ENCODE data around the gene TBC1D2B.

DNA sequence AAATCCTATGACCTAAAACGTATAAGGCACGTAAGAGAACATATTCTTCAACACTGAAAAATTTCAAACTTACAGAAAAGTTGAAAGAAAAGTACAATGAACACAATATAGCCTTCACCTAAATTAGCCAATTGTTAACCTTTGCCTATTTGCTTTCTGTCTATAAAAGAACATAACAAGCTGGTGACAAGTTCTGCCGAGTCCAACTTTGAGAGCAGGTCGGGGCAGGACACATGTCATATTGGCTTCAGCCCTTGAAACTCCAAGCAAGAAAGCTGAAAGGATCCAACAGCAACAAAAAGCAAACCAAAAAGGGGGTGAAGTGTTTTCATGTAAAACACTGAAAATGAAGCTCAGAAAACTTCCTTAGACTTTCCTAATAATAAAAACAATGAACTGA lies 59.1 kb downstream of the TBC1D2B start:
- TF ChIP-seq CTCF (IDR thresholded peaks at IDR 0.05; ENCODE audit: extremely low read depth in 1 of 2, insufficient read depth in 1 of 2, low read depth in 1 of 2, low read length in 2 of 2) (no peak), FOS (IDR thresholded peaks at IDR 0.05; ENCODE audit: borderline replicate concordance, insufficient read depth, low read length) (no peak), POLR2AphosphoS5 (IDR thresholded peaks at IDR 0.05; ENCODE audit: insufficient read depth, low read depth, low read length) (no peak), JUN (IDR thresholded peaks at IDR 0.05; ENCODE audit: borderline replicate concordance, insufficient read depth, insufficient read length, low read depth) (no peak), POLR2A (IDR thresholded peaks at IDR 0.05; ENCODE audit: low read depth, low read length) (no peak), EZH2 (IDR thresholded peaks at IDR 0.05; ENCODE audit: borderline replicate concordance, low read depth, low read length, severe bottlenecking) (no peak), MAX (IDR thresholded peaks at IDR 0.05; ENCODE audit: insufficient read depth, insufficient read length) (no peak), MYC (IDR thresholded peaks at IDR 0.05; ENCODE audit: low read depth, low read length) (no peak), GATA2 (IDR thresholded peaks at IDR 0.05; ENCODE audit: insufficient read depth, insufficient read length, low read depth, low read length) (no peak)

All from endothelial cell of umbilical vein (primary cell).